Nephron (organoid): ENCODE data around the gene ALDH1A1.

Experiments used
- H3K27ac Mint-ChIP-seq, 3 experiments: 2 replicates each; pipeline ENCODE4 v1.8.0; 2020; ENCODE audit warnings: mixed read lengths in 3 of 3, mild to moderate bottlenecking in 2 of 3, moderate library complexity in 1 of 3
- H3K27me3 Mint-ChIP-seq: 2 replicates; pipeline ENCODE4 v1.8.0; 2021; ENCODE audit warnings: low read depth, mild to moderate bottlenecking, moderate library complexity, mixed read lengths
- H3K36me3 Mint-ChIP-seq: 2 replicates; pipeline ENCODE4 v1.8.0; 2020; ENCODE audit warnings: low read depth, mixed read lengths
- H3K4me1 Mint-ChIP-seq: 2 replicates; pipeline ENCODE4 v1.8.0; 2020; ENCODE audit warnings: mixed read lengths
- H3K4me3 Mint-ChIP-seq, 3 experiments: 2 replicates each; pipeline ENCODE4 v1.8.0; 2020; ENCODE audit warnings: mild to moderate bottlenecking in 3 of 3, mixed read lengths in 3 of 3, moderate library complexity in 2 of 3
- H3K9me3 Mint-ChIP-seq: 2 replicates; pipeline ENCODE4 v1.8.0; 2020; ENCODE audit warnings: mixed read lengths
- CTCF ChIP-seq, 3 experiments: fragments of 200-600 bp; sonication (generic); IDR thresholded peaks; one replicate each; pipeline ENCODE4 v1.5.0; 2021; ENCODE audit warnings: antibody characterized with exemption in 3 of 3; ENCODE audit not compliant: unreplicated experiment in 3 of 3

The ALDH1A1 gene

GRCh38 chr9:72906810-72907209 is 46.0 kb downstream of the ALDH1A1 start:
- H3K9me3 Mint-ChIP-seq: no peaks in the 10 kb centered on the region
- peaks cover 5% of the 10 kb centered on the region for H3K4me1 Mint-ChIP-seq
- H3K36me3 Mint-ChIP-seq: no peaks in the 10 kb centered on the region
- H3K4me3 Mint-ChIP-seq: no peak overlapping the region
- no peaks in the 10 kb centered on the region for H3K27me3 Mint-ChIP-seq
- no peak for TF ChIP-seq CTCF (IDR thresholded peaks at IDR 0.05; ENCODE audit: unreplicated experiment in 3 of 3)
- no peak overlapping the region for H3K27ac Mint-ChIP-seq

- Mint-ChIP-seq H3K27me3 (no peaks in the 10 kb centered on the region), H3K27ac (no peak overlapping the region), H3K9me3 (no peaks in the 10 kb centered on the region), H3K36me3 (no peaks in the 10 kb centered on the region), H3K4me1 (no peaks in the 10 kb centered on the region), H3K4me3 (no peak overlapping the region)
- TF ChIP-seq CTCF (IDR thresholded peaks at IDR 0.05; ENCODE audit: unreplicated experiment in 3 of 3): no peak
These were observed 47.1 kb downstream of the ALDH1A1 start for GRCh38 chr9:72905514-72906480.

GRCh38 chr9:72904267-72905093 is 48.4 kb downstream of the ALDH1A1 start:
- no peak for TF ChIP-seq CTCF (IDR thresholded peaks at IDR 0.05; ENCODE audit: unreplicated experiment in 3 of 3)
- H3K4me3 Mint-ChIP-seq: no peak overlapping the region
- H3K27me3 Mint-ChIP-seq: no peaks in the 10 kb centered on the region
- H3K27ac Mint-ChIP-seq: no peak overlapping the region
- H3K9me3 Mint-ChIP-seq: no peaks in the 10 kb centered on the region
- no peaks in the 10 kb centered on the region for H3K4me1 Mint-ChIP-seq
- H3K36me3 Mint-ChIP-seq: no peaks in the 10 kb centered on the region

GRCh38 chr9:72903103-72903502 is 49.8 kb downstream of the ALDH1A1 start:
- Mint-ChIP-seq H3K27ac (no peak overlapping the region), H3K9me3 (no peaks in the 10 kb centered on the region), H3K4me3 (no peak overlapping the region), H3K36me3 (no peaks in the 10 kb centered on the region), H3K27me3 (no peaks in the 10 kb centered on the region), H3K4me1 (no peaks in the 10 kb centered on the region)
- no peak for TF ChIP-seq CTCF (IDR thresholded peaks at IDR 0.05; ENCODE audit: unreplicated experiment in 3 of 3)

- H3K36me3 Mint-ChIP-seq: no peaks in the 10 kb centered on the region
- no peak for TF ChIP-seq CTCF (IDR thresholded peaks at IDR 0.05; ENCODE audit: unreplicated experiment in 3 of 3)
- no peaks in the 10 kb centered on the region for H3K4me1 Mint-ChIP-seq
- no peak overlapping the region for H3K27ac Mint-ChIP-seq
- no peaks in the 10 kb centered on the region for H3K27me3 Mint-ChIP-seq
- H3K9me3 Mint-ChIP-seq: no peaks in the 10 kb centered on the region
- no peak overlapping the region for H3K4me3 Mint-ChIP-seq
These were observed 50.6 kb downstream of the ALDH1A1 start for GRCh38 chr9:72902268-72902667.
